ENCODE results near the gene KCTD17.
A peak's percentile ranks its signal among the peaks of the same experiment; 100 is the strongest.

The KCTD17 gene

GRCh38 chr22:37079158-37079557, 27.6 kb downstream of the KCTD17 start:
- no peak for DNase-seq (ENCODE audit: low read depth)

DNA sequence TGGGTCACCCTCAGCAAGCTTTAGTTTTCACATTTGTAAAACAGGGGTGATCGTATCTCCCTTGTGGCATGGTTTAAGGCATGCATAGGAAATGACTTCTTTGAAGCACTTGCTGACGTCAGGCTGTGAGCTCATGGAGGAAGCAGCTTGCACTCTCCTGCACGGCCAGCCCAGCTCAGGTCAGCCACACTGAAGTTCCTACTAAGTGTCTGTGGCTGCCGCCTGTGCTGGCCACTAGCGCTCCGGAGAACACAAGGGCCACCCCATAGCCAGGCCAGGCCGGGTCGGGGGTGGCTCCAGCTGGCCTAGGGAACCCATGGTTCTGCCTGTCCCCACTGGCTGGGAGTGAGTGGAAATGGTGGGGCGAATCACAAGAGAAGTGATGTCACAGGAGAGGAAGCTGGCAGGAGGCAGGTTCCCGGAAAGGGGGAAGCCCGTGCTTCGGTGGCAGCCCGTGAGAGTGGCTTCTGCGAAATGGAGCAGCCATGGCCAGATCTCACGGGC, 28.2 kb downstream of the KCTD17 start:
- DNase-seq (ENCODE audit: low read depth), result peak; percentile 62

- no peak for DNase-seq (ENCODE audit: low read depth)
Observed at GRCh38 chr22:37080438-37080837, 28.9 kb downstream of the KCTD17 start.

GRCh38 chr22:37080838-37081237, 29.3 kb downstream of the KCTD17 start:
- DNase-seq (ENCODE audit: low read depth), result no peak

DNA sequence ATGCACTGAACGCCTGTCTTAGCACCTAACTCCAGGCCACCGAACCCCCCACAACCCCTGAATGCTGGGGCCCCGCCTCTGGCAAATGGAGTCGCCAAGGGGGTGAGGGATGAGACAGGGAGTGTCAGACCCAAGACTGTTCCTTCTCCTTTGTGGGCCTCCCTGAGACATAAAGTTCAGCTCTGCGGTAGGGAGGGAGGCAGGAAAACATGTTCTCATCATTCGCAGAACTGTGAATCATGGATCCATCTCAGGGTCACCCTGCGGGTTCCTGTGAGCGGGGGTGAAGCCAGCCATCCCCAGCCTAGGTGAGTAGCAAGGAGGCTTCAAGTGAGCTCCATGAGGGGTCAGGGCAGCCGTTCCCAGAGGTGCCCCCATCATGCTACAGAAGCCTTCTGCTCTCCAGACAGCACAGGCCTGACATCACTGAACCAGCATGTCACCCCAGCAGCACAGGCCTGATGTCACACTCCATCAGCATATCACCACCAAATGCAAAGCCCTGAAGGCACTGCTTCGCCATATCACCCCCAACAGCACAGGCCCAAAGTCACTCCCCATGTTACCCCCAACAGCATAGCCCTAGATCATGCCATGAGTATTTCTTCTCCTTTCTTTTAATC, 30.8 kb downstream of the KCTD17 start:
- peak; percentile 43 for DNase-seq (ENCODE audit: low read depth)

GRCh38 chr22:37083914-37084313, 32.4 kb downstream of the KCTD17 start:
- DNase-seq (ENCODE audit: low read depth), result no peak

DNA sequence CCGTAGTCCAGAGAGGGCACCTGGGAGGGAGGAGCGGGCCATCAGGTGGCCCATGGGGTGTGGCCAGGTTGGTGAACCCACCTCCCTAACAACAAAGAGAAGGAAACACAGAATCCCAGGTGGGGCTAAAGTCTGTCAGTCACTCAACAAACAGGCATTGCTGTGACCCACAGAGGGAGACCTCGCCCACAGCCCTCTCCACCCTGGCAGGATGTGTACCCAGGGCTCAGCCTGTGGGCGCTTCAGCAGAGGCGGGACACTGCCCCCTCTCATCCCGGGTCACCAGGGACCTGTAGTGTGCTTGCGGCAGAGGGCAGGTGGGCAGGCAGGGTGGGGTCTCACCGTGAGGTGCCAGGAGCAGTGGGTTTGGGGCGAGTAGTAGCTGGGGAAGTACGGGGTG, 32.8 kb downstream of the KCTD17 start:
- no peak for DNase-seq (ENCODE audit: low read depth)

- no peak for DNase-seq (ENCODE audit: low read depth)
Observed at GRCh38 chr22:37086184-37086583, 34.6 kb downstream of the KCTD17 start.

DNA sequence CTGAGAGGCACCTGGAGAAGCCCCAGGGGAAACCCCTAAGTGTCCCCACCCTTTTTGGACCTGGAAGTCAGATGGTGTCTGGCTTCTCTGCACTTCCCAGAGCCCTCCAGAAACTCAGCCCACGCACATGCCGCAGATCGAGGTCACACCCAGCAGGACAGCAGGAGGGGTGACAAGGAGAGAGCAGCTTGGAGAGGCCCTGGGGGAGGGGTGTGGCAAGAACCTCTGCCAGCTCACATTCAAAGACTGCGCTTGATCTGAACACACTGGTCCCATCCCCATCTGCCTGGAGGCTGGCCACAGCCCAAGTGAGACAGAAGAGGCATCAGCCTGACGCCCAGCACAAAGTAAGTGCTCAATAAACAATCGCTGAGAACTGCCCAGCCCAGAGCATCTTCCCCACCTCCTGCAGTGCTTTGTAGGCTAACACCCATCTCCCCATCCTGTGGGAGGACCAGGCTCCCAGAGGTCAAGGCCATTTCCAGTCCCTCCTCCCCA, 36.6 kb downstream of the KCTD17 start:
- DNase-seq (ENCODE audit: low read depth), result no peak

- DNase-seq (ENCODE audit: low read depth), result no peak
Observed at GRCh38 chr22:37088750-37089408, 37.3 kb downstream of the KCTD17 start.

- no peak for DNase-seq (ENCODE audit: low read depth)
Observed at GRCh38 chr22:37089434-37089833, 37.9 kb downstream of the KCTD17 start.

DNA sequence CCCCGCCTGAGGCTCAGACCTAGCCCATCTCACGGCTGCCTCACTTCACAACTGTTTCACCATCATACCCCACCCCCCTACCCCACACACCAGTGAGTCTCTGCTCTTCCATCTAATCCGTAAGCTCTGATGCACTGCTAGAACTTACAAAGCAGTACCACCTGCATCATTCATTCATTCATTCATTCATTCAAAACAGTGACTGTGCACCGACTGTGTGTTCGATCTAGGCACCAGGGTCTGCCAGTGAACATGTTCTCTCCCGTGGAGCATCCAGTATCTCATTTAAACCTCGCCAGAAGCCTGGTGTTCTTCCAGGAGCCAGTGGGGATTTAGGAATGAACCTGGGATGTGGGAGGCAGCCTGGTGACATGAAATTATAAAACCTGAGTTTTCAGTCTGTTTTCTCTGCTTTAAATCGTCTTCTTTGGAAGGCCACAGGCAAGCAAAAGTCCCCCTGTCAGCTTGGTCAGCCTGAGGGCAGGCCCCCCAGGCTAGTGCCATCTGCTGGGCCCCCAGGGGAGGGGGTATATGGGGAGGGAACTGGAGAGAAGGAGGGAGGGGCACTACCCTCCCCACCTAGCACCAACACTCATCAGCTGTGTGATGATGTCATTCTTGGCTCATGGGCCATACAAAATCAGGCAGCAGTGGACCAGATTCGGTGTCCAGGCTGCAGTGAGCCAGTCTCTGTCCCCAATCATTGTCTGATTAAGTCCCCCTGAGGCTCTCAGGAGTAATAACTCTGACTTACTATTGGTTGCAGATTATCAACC, 39.6 kb downstream of the KCTD17 start:
- no peak for DNase-seq (ENCODE audit: low read depth)

GRCh38 chr22:37091994-37092393, 40.5 kb downstream of the KCTD17 start:
- DNase-seq (ENCODE audit: low read depth), result no peak

DNA sequence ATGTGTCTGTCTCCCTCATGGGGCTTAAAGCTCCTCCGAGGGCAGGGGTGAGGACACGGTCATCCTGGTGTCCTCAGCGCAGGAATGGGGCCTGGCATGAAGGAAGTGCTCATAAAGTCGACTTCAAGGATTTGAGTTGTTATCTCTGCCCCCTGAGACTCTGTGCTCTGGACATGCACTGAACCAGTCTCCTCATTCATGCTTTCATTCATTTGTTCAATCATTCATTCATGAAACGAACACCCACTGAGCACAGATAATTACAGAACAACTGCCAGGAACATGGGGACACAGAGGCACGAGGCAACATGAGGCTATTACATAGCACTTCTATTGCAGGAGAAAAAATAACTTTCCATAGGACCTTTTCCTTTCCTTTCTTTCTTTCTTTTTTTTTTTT, 41.5 kb downstream of the KCTD17 start:
- DNase-seq (ENCODE audit: low read depth), result no peak

GRCh38 chr22:37094239-37094638, 42.7 kb downstream of the KCTD17 start:
- DNase-seq (ENCODE audit: low read depth), result no peak

DNA sequence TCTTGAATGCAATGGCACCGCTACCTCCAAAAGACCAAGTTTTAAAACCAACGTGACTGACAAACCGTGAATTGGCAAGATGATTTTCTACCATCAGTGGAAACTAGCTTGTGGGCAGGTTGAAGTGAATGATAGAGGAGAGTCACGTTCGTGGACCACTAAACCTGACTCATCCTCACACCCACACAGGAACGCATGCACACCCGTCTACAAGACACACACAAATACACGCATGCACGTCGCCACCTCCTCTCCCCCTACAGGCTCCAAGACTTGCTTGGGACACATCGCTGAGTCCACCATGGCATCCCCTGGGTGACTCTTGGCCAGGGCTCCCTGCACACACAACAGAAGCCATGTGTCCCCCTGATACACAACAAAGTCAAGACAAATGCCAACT, 43.6 kb downstream of the KCTD17 start:
- DNase-seq (ENCODE audit: low read depth), result no peak

DNA sequence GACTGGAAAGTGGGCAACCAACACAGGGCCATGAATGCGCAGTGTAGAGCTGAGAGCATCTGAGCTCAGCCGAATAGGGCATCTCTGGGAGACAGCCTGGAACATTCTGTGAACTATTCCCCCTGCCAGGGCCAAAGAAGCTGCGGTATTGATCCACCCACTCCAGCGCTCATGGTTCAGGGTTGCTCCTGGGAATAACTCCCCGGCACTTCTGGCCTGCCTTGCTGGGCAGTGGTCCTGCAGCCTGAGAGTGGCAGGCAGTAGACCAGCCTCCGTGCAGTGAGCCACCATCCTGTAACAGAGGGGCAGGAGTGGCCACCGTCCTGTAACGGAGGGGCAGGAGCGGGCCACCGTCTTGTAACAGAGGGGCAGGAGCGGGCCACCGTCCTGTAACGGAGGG, 45.8 kb downstream of the KCTD17 start:
- no peak for DNase-seq (ENCODE audit: low read depth)

GRCh38 chr22:37098976-37099591, 47.5 kb downstream of the KCTD17 start:
- DNase-seq (ENCODE audit: low read depth), result no peak

GRCh38 chr22:37100589-37101127, 49.1 kb downstream of the KCTD17 start:
- DNase-seq (ENCODE audit: low read depth), result no peak

- no peak for DNase-seq (ENCODE audit: low read depth)
Observed at GRCh38 chr22:37101311-37102066, 49.9 kb downstream of the KCTD17 start.

DNA sequence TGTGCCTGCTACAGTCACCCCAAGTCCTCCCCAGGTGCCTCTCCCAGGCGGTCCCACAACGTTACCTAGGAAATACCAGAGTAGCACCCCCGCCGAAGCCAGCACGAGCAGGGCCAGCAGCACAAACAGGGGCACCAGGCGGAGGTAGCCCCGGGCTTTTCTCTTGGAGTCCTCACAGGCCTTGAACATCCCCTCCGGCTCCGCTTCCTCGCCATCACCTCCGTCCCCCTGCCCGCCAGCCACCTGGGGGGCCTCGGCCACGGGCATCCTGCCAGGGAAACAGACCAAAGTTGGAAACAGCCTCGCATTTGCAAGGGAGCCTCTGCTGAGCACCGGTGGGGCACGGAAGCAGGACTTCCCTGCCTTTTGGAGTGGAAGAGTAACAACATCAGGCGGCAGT, 51.6 kb downstream of the KCTD17 start:
- DNase-seq (ENCODE audit: low read depth), result no peak

Measured in iris pigment epithelial cell (primary cell).